Measurements from ENCODE around the gene SPNS1. TPM values are rescaled to one million over a fixed set of nuclear protein-coding genes. Genes with fewer than 3 reads are reported as not detected.
"Not testable (repeated sequence)": the region's sequence is repeated elsewhere in the genome, so short reads cannot be mapped to it uniquely, and the experiment has no call there.

SPNS1 gene
- total RNA-seq, 1 experiment from 2014 or later: 79.1 TPM

- CTCF ChIA-PET: no interaction called here
- POLR2A ChIA-PET: no interaction called here
- TF ChIP-seq, protein P1, sequence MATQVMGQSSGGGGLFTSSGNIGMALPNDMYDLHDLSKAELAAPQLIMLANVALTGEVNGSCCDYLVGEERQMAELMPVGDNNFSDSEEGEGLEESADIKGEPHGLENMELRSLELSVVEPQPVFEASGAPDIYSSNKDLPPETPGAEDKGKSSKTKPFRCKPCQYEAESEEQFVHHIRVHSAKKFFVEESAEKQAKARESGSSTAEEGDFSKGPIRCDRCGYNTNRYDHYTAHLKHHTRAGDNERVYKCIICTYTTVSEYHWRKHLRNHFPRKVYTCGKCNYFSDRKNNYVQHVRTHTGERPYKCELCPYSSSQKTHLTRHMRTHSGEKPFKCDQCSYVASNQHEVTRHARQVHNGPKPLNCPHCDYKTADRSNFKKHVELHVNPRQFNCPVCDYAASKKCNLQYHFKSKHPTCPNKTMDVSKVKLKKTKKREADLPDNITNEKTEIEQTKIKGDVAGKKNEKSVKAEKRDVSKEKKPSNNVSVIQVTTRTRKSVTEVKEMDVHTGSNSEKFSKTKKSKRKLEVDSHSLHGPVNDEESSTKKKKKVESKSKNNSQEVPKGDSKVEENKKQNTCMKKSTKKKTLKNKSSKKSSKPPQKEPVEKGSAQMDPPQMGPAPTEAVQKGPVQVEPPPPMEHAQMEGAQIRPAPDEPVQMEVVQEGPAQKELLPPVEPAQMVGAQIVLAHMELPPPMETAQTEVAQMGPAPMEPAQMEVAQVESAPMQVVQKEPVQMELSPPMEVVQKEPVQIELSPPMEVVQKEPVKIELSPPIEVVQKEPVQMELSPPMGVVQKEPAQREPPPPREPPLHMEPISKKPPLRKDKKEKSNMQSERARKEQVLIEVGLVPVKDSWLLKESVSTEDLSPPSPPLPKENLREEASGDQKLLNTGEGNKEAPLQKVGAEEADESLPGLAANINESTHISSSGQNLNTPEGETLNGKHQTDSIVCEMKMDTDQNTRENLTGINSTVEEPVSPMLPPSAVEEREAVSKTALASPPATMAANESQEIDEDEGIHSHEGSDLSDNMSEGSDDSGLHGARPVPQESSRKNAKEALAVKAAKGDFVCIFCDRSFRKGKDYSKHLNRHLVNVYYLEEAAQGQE (IDR thresholded peaks at IDR 0.05; ENCODE audit: insufficient read depth in 1 of 2, low read depth in 2 of 2, low read length in 1 of 2): no peak
- TF ChIP-seq CTCF (IDR thresholded peaks at IDR 0.05) (no peak), POLR2AphosphoS5 (IDR thresholded peaks at IDR 0.05; ENCODE audit: low read depth, low read length) (no peak), TCF7L2 (IDR thresholded peaks at IDR 0.05; ENCODE audit: low read depth, low read length) (no peak), SIN3A (IDR thresholded peaks at IDR 0.05; ENCODE audit: borderline replicate concordance, insufficient read depth, low read depth, low read length) (no peak)
- Histone ChIP-seq H3K27ac (ENCODE audit: low read length) (no peak overlapping the region), H3K4me3 (ENCODE audit: low read depth in 2 of 2, low read length in 2 of 2) (no peak overlapping the region), H3K4me1 (ENCODE audit: control insufficient read depth, insufficient read depth, low read length) (no peaks in the 10 kb centered on the region), H3K9me3 (ENCODE audit: control insufficient read depth, insufficient read depth, low read depth, low read length) (no peaks in the 10 kb centered on the region), H3K27me3 (ENCODE audit: control insufficient read depth, insufficient read depth, low read length) (no peaks in the 10 kb centered on the region), H3K36me3 (ENCODE audit: control insufficient read depth, insufficient read depth, low read length) (no peaks in the 10 kb centered on the region)
- ATAC-seq: no peak
- BruUV-seq (replicated peaks): no TSS peak
- no peak for DNase-seq (ENCODE audit: low read depth, low spot score)
- intact Hi-C loops (cut with micrococcal nuclease; ENCODE audit: unreplicated experiment): no loop called here
- in situ Hi-C loops (cut with HindIII; ENCODE audit: low pct_unique_long_range_greater_than_20kb, low sequenced_read_pairs): no loop called here
Measured at GRCh38 chr16:29000019-29000418, 25.4 kb downstream of the SPNS1 start.

DNA sequence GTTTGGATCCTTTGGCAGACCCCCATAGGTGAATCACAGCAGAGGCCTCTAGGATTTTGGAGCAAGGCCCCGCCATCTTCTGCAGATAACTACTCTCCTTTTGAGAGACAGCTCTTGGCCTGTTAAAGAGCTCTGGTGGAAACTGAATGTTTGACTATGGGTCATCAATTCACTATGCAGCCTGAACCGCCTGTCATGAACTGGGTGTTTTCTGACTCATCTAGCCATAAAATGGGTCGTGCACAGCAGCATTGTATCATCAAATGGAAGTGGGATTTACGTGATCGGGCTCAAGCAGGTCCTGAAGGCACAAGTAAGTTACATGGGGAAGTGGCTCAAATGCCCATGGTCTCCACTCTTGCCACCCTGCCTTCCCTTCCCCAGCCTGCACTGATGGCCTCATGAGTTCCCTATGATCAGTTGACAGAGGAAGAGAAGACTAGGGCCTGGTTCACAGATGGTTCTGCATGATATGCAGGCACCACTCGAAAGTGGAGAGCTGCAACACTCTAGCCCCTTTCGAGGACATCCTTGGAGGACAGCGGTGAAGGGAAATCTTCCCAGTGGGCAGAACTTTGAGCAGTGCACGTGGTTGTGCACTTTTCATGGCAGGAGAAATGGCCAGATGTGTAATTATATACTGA lies 30.0 kb downstream of the SPNS1 start:
- H3K27ac ChIP-seq (ENCODE audit: low read length); in situ Hi-C loops (cut with HindIII; ENCODE audit: low pct_unique_long_range_greater_than_20kb, low sequenced_read_pairs); POLR2A ChIA-PET; DNase-seq (ENCODE audit: low read depth, low spot score); H3K4me1 ChIP-seq (ENCODE audit: control insufficient read depth, insufficient read depth, low read length); H3K36me3 ChIP-seq (ENCODE audit: control insufficient read depth, insufficient read depth, low read length); H3K9me3 ChIP-seq (ENCODE audit: control insufficient read depth, insufficient read depth, low read depth, low read length); H3K4me3 ChIP-seq (ENCODE audit: low read depth in 2 of 2, low read length in 2 of 2); H3K27me3 ChIP-seq (ENCODE audit: control insufficient read depth, insufficient read depth, low read length); intact Hi-C loops (cut with micrococcal nuclease; ENCODE audit: unreplicated experiment); CTCF ChIA-PET; BruUV-seq (replicated peaks); ATAC-seq: not testable (repeated sequence)

- intact Hi-C loops (cut with micrococcal nuclease; ENCODE audit: unreplicated experiment) (no loop called here), in situ Hi-C loops (cut with HindIII; ENCODE audit: low pct_unique_long_range_greater_than_20kb, low sequenced_read_pairs) (no loop called here)
- TF ChIP-seq POLR2AphosphoS5 (IDR thresholded peaks at IDR 0.05; ENCODE audit: low read depth, low read length) (no peak), TCF7L2 (IDR thresholded peaks at IDR 0.05; ENCODE audit: low read depth, low read length) (no peak), SIN3A (IDR thresholded peaks at IDR 0.05; ENCODE audit: borderline replicate concordance, insufficient read depth, low read depth, low read length) (no peak), CTCF (IDR thresholded peaks at IDR 0.05) (no peak)
- TF ChIP-seq, protein P1 (IDR thresholded peaks at IDR 0.05; ENCODE audit: insufficient read depth in 1 of 2, low read depth in 2 of 2, low read length in 1 of 2): no peak
- no peak for ATAC-seq
- ChIA-PET POLR2A (interaction anchor here (0.6 kb wide), 1 partner anchor 70 kb away, joined by 3 read pairs; no protein-coding TSS in a partner anchor), CTCF (interaction anchor here (0.7 kb wide), 1 partner anchor 34 kb away, joined by 7 read pairs; no protein-coding TSS in a partner anchor)
- DNase-seq (ENCODE audit: low read depth, low spot score): no peak
- Histone ChIP-seq H3K36me3 (ENCODE audit: control insufficient read depth, insufficient read depth, low read length) (no peaks in the 10 kb centered on the region), H3K9me3 (ENCODE audit: control insufficient read depth, insufficient read depth, low read depth, low read length) (no peaks in the 10 kb centered on the region), H3K4me1 (ENCODE audit: control insufficient read depth, insufficient read depth, low read length) (no peaks in the 10 kb centered on the region), H3K27ac (ENCODE audit: low read length) (no peak overlapping the region), H3K4me3 (ENCODE audit: low read depth in 2 of 2, low read length in 2 of 2) (no peak overlapping the region), H3K27me3 (ENCODE audit: control insufficient read depth, insufficient read depth, low read length) (no peaks in the 10 kb centered on the region)
- BruUV-seq (replicated peaks): no TSS peak
Measured at GRCh38 chr16:29007730-29008593, 33.4 kb downstream of the SPNS1 start.
